GM12872 (cell line): ENCODE measurements around the gene PLD1.

Experiments used
- TF ChIP-seq, protein P1 (sequence below): IDR thresholded peaks from 3 replicates; pipeline ENCODE4 v1.5.1; 2011; ENCODE audit warnings: low read depth, mild to moderate bottlenecking, low read length, moderate library complexity; ENCODE audit not compliant: insufficient read depth

PLD1 gene

DNA sequence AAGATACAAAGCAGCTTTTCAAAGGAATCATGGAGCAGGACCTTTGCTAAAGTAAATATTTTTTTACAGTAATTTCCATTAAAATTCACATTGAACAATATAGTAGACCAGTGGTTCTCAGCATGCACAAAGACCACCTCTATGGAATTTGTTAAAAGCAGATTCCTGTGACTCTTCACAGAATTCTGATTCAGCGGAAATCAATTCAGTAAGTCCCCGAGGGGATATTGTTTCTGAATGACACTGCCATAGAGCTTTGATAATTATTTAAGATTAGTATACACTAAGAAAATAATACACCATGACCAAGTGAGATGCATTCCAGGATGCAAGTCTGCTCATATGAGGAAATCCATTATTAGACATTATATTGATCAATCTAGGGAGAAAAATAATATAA is 188.2 kb downstream of the PLD1 start:
- TF ChIP-seq, protein P1, sequence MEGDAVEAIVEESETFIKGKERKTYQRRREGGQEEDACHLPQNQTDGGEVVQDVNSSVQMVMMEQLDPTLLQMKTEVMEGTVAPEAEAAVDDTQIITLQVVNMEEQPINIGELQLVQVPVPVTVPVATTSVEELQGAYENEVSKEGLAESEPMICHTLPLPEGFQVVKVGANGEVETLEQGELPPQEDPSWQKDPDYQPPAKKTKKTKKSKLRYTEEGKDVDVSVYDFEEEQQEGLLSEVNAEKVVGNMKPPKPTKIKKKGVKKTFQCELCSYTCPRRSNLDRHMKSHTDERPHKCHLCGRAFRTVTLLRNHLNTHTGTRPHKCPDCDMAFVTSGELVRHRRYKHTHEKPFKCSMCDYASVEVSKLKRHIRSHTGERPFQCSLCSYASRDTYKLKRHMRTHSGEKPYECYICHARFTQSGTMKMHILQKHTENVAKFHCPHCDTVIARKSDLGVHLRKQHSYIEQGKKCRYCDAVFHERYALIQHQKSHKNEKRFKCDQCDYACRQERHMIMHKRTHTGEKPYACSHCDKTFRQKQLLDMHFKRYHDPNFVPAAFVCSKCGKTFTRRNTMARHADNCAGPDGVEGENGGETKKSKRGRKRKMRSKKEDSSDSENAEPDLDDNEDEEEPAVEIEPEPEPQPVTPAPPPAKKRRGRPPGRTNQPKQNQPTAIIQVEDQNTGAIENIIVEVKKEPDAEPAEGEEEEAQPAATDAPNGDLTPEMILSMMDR, result no peak

DNA sequence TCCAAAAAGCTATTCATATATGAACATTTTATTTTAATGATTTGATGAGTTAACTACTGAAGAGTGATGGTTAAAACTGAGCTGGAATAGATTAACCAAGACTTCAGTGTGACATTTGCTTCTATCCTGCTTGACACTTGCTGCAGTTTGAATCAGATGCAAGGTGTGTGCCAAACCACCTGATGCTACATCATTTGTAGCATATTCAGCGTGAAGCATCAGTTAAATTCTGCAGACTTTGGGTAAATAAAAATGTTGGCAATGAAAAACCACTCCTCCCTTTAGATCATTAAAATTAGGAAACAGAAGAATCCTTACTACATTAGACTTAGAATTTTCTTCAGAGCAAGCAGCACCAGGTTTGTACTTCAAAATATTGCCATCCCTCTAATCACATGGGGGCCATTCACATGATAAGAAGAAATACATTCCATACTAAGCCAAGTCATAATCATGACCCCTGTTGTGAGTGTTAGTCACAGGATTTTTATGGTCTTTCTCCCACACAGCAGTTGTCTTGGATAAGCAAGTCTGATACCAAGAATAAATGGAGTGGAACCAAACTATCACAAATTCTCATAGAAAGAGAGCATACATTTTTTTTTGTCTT is 189.4 kb downstream of the PLD1 start:
- TF ChIP-seq, protein P1, result no peak

DNA sequence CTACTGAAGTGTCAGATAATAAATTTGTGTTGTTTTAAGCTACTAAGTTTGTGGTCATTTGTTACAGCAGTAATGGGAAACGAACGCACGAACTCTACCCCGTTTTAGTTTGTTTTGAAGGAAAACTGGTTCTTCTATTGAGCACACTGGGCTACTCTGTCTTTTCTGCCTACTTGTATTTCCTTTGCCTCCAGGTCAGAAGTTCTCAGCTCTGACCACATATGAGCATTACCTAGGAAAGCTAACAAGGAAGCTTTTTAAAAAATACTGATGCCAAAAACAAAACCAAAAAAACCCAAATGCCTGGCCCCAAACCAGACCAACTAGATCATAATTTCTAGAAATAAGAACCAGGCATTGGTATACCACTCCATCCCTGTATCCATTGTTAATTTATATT is 193.5 kb downstream of the PLD1 start:
- TF ChIP-seq, protein P1, result no peak

DNA sequence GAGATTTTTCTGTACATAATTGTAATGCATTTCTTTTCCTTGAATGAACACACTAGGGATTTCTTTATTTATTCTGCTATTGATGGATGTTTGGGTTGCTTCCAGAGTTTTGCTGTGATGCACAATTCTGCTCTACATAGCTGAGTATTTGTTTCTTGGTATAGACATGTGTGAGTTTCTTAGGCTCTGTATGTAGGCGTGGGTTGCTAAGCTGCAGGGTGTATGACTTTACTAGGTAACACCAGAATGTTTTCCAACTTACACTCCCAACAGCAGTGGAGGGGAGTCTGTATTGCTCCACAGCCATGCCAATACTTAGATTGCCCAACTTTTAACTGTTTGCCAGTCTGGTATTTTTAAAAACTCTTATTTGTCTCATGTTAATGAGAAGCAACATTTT is 194.6 kb downstream of the PLD1 start:
- TF ChIP-seq, protein P1, result no peak

DNA sequence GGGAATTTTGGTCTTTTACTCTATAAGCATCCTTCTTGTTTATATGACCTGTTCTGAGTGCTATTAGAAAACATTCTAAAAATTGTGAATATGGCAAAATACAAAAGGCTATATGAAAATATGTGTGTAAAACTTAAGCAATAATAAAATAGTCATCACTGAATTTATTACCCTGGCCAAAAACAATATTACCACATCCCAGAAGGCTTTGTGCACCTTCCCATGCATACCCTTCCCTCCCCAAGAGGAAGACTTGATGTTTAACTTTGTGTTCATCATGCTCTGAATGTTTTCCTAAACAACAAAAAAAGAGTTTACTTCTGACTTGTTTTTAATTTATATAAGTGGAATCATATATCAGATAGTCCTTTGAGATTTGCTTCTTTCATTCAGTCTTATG is 195.0 kb downstream of the PLD1 start:
- TF ChIP-seq, protein P1, result no peak

DNA sequence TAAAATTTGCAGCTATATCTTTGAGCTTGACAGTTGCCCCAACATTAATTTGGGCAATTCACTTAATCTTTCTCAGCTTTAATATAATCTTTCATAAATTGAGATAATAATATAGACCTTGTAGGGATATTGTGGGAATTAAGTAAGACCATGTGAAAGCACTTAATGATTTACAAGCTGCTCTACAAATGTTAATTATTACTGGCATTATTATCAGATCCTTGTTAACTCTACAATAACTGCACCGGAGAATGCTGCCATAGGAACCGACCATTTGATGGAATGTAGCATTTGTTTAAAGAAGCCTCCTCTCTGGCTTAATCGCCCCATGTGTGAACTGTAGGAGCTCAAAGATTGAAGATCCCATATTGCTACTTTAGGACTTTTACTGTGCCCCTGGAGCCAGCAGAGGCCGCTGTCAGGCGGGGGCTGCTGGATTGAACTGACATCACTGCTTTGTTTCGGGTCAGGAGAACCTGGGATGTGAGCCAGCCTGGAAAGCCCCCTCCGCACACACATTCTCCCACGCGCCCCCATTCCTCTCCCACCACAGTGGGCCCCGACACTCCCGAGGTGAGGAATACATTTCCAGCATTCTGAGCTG is 195.9 kb downstream of the PLD1 start:
- TF ChIP-seq, protein P1, result peak; percentile 74

DNA sequence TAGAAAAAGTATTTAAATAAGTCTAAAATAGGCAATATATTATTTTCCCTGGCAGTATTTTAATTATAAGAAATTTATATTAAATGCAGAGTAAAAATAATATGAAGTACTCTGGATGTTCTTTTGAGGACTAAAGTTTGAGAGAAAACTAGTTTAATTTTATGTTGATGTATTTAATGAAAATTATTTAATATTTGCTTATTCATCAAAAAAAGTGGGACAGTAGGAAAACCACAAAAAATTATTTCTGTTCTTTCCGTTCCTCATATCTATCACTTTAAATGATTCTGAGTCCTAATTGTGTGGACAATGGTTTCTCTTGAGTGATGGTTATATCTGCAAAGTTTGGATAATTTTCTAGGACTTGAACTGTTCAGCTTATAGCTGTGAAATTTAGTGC is 202.8 kb downstream of the PLD1 start:
- TF ChIP-seq, protein P1, result no peak
